ENCODE measurements around the gene HIBCH.

The HIBCH gene

DNA sequence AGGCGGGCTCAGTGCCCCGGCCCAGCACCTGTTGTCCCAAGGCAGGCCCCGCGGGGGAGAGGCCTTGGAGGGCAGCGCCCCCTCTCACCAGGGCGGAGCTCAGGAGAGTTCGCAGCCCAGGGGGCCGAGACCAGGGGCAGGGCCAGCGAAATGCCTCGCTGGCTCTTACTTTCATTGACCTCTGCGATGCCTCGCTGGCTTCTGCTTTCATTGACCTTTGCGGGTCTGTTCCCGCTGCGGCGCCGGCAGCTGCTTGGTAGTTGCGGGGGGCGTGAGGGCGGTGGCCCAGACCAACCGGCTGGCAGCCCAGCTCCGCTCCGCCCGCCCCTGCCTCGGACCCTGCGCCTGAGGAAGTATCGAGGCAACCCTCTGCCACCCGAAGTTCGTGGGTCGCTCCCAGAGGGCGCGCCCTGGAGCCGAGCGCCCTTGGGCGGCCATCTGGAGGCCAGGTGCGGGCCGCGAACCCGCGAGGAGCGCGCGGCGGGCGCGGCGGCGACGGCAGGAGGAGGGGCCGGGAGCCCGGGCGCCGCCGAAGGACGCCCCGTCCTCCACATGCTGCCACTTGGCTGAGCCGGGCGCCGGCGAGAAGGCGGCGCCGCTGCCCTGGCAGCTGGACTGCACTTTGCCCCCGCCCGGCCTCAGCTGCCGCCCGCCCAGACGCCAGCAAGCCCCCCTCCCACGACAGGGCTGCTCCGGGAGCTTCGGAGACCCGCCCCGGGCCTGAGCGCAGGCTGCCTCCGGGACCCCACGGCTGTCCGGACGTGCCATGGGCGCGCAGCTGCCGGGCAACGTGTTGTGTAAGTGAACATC, 139.1 kb downstream of the HIBCH start:
- Histone ChIP-seq H3K36me3 (ENCODE audit: insufficient read depth, low read length) (no peaks in the 10 kb centered on the region), H3K27me3 (ENCODE audit: control insufficient read depth, insufficient read depth, low read length) (no peaks in the 10 kb centered on the region), H3K9me3 (replicated peaks; ENCODE audit: low read length) (no peaks in the 10 kb centered on the region), H3K4me3 (ENCODE audit: low read length) (peak overlapping the region; percentile 81), H3K9ac (ENCODE audit: low read depth, low read length) (peak overlapping the region; percentile 68), H3K4me1 (ENCODE audit: control insufficient read depth, insufficient read depth, low read length) (peaks cover 13% of the 10 kb centered on the region), H3K4me2 (ENCODE audit: low read length) (peak overlapping the region; percentile 94)

DNA sequence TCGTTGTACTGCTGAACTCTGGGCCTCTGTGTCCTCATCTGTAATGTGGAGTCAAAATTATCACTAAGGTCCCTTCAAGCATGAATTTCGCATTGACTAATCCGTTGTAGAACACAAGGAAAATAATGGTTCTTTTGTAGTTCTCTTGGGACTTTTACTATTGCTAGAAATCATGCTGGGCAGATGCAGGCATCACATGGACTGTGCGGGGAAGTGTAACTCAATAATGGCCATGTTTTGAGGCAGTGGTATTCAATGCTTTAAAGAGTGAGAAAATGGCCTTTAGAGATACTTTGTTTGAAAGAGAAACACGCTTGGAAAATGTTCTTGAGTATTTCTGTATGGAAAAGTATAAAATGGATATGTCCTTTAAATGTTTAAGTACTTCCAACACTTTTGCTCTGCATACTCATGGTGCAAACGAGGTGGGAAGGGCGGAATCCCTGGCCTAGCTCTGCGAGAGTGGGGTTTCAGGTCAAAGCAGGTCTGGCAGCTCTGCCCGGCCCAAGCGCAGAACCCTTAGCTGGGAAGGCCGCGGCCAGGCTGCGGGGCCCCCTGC, 139.8 kb downstream of the HIBCH start:
- Histone ChIP-seq H3K9ac (ENCODE audit: low read depth, low read length) (peak overlapping the region; percentile 68), H3K36me3 (ENCODE audit: insufficient read depth, low read length) (no peaks in the 10 kb centered on the region), H3K4me3 (ENCODE audit: low read length) (peak overlapping the region; percentile 81), H3K27me3 (ENCODE audit: control insufficient read depth, insufficient read depth, low read length) (no peaks in the 10 kb centered on the region), H3K9me3 (replicated peaks; ENCODE audit: low read length) (no peaks in the 10 kb centered on the region), H3K4me1 (ENCODE audit: control insufficient read depth, insufficient read depth, low read length) (peaks cover 13% of the 10 kb centered on the region), H3K4me2 (ENCODE audit: low read length) (peak overlapping the region; percentile 94)

DNA sequence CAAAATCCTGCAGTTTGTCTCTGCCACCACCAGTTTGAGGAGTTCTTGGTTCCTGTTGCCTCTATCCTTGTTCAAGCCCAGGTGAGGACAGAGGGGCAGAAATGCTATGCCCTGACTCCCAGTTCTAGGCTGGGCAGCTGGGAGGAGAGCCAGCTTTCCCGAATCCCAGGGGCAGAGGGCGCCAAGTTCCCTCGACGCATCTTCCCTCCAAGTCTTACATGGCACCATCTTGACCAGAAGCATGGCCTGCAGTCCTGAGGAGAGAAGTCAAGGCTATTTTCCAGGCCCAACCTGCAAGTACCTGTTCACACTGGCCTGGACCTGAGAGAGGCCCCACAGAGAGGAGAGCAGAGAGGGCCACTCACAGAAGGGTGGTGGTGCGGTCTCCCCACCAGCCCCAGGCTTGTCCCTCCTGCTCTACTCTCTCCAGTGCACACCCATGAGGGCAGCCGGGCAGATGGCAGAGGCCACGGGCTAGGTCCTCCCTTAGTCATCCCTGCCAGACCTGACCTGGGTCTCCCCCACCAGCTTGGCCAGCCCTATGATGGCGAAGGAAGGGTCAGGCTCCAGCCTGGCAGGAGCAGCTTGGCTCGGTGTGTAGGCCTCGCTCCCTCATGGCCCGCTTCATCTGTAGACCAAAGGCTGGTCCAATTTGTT, 141.4 kb downstream of the HIBCH start:
- Histone ChIP-seq H3K27me3 (ENCODE audit: control insufficient read depth, insufficient read depth, low read length) (no peaks in the 10 kb centered on the region), H3K9me3 (replicated peaks; ENCODE audit: low read length) (no peaks in the 10 kb centered on the region), H3K9ac (ENCODE audit: low read depth, low read length) (no peak overlapping the region), H3K4me3 (ENCODE audit: low read length) (no peak overlapping the region), H3K4me1 (ENCODE audit: control insufficient read depth, insufficient read depth, low read length) (peaks cover 13% of the 10 kb centered on the region), H3K36me3 (ENCODE audit: insufficient read depth, low read length) (no peaks in the 10 kb centered on the region), H3K4me2 (ENCODE audit: low read length) (no peak overlapping the region)

DNA sequence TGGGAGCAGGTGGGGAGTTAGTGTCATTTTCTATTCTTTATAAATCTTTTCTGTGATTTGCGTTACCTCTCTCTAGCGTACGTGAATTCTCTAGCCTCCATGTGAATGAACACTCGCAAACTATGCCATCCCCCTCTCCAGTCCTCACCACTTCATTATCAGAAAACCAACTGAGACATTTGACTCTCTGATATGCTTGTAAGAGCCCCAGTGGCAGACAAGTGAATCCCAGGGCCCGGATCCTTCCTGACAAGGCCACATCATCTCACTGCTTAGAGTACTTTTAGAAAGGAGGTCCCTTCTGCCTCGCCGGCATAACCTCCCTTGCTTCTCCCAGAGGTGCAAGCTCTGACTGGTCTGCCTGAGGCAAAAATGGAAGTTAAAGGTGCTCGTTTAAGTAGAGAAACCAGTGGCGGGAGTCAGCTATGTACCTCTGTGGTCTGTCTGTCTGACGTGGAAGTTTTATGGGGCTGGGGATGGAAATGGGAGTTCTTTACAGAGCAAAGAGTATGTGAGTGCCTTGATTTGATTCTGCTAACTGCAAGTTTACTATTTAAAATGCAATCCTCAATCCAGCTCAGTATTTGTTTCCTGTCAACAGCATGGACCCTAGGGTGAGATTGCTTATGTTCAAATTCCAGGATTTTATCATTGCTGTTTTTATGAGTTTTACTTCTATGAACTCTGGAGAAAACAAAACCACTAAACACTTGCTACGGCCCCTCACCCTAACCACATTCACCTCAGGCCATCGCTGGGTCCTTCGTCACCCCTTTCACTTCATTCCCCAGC, 142.2 kb downstream of the HIBCH start:
- H3K4me3 ChIP-seq (ENCODE audit: low read length) = no peak overlapping the region
- no peaks in the 10 kb centered on the region for H3K36me3 ChIP-seq (ENCODE audit: insufficient read depth, low read length)
- H3K4me2 ChIP-seq (ENCODE audit: low read length) = no peak overlapping the region
- no peaks in the 10 kb centered on the region for H3K9me3 ChIP-seq (replicated peaks; ENCODE audit: low read length)
- peaks cover 13% of the 10 kb centered on the region for H3K4me1 ChIP-seq (ENCODE audit: control insufficient read depth, insufficient read depth, low read length)
- H3K27me3 ChIP-seq (ENCODE audit: control insufficient read depth, insufficient read depth, low read length) = no peaks in the 10 kb centered on the region
- H3K9ac ChIP-seq (ENCODE audit: low read depth, low read length) = no peak overlapping the region

DNA sequence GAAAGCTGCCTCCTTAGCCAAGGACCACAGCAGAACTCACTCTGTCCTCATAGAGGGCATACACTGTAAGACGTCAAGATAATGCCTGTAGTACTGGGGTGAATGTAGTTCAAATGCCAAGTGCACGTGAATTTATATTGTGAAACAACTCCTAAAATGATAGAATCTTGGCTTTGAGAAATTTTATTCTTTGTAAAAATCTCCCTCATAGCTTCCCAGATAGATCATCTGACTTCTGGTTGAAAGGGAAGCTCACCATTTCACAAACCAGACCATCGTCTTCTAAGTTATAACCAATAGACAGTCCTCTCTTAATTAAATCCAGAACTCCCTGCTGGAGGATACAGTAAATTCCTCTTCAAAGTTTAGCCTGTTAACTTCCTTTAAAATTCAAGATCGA, 146.2 kb downstream of the HIBCH start:
- H3K4me3 ChIP-seq (ENCODE audit: low read length) = no peak overlapping the region
- no peaks in the 10 kb centered on the region for H3K9me3 ChIP-seq (replicated peaks; ENCODE audit: low read length)
- H3K9ac ChIP-seq (ENCODE audit: low read depth, low read length) = no peak overlapping the region
- H3K27me3 ChIP-seq (ENCODE audit: control insufficient read depth, insufficient read depth, low read length) = no peaks in the 10 kb centered on the region
- no peaks in the 10 kb centered on the region for H3K36me3 ChIP-seq (ENCODE audit: insufficient read depth, low read length)
- no peak overlapping the region for H3K4me2 ChIP-seq (ENCODE audit: low read length)
- no peaks in the 10 kb centered on the region for H3K4me1 ChIP-seq (ENCODE audit: control insufficient read depth, insufficient read depth, low read length)

DNA sequence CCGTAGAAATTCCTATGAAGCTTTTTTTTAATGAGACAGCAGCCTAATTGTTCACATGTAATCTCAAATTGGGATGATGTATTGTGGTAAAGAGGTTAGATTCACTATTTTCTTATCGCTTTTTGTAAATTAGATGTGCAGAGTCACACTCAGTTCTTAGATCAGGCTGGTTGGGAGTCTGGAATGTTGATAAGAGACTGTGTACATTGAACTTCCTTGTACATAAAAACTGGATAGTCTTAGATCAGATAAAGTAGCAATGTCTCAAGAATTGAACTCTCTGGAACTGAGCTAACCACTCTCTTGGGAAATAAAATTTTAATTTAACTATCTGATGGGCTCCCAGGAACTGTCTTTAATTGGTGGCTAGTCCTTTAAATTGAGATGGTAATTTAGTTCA, 149.0 kb downstream of the HIBCH start:
- H3K4me2 ChIP-seq (ENCODE audit: low read length) = no peak overlapping the region
- no peaks in the 10 kb centered on the region for H3K9me3 ChIP-seq (replicated peaks; ENCODE audit: low read length)
- H3K4me3 ChIP-seq (ENCODE audit: low read length) = no peak overlapping the region
- H3K9ac ChIP-seq (ENCODE audit: low read depth, low read length) = no peak overlapping the region
- no peaks in the 10 kb centered on the region for H3K27me3 ChIP-seq (ENCODE audit: control insufficient read depth, insufficient read depth, low read length)
- H3K4me1 ChIP-seq (ENCODE audit: control insufficient read depth, insufficient read depth, low read length) = no peaks in the 10 kb centered on the region
- H3K36me3 ChIP-seq (ENCODE audit: insufficient read depth, low read length) = no peaks in the 10 kb centered on the region

DNA sequence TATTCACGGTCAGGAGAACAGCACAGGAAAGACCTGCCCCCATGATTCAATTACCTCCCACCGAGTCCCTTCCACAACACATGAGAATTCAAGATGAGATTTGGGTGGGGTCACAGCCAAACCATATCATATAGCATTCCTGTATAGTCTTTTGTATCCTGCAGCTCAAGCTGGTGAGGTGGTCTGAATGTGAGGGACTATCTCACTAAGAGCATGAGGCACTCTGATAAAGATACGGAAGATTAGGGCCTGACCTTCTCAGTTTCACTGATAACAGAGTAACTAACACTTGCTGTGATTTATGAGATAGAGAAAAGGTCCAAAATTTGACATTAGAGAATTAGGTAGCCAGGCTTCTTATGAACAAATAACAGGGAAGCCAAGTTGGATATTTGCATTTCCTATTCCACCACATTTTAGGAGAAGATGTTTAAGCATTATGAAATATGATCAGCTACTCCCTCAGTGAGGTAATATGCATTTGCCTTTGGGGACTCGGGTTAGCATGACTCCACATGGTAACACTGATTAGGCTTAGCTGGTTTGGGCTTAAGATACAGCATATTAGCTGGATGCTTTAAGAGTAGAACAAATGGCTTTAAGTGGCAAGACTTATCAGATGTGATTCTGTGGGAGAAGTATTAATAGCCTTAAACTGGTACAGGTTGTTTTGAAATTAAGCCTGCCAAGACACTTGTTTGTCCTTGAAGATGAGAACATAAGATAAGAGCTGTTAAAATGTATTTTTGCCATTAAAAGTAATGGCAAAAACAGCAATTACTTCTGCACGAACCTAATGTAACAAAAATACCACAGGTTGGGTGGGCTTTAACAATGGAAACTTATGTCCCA, 150.2 kb downstream of the HIBCH start:
- no peak overlapping the region for H3K4me2 ChIP-seq (ENCODE audit: low read length)
- no peaks in the 10 kb centered on the region for H3K36me3 ChIP-seq (ENCODE audit: insufficient read depth, low read length)
- no peaks in the 10 kb centered on the region for H3K9me3 ChIP-seq (replicated peaks; ENCODE audit: low read length)
- H3K4me1 ChIP-seq (ENCODE audit: control insufficient read depth, insufficient read depth, low read length) = no peaks in the 10 kb centered on the region
- H3K4me3 ChIP-seq (ENCODE audit: low read length) = no peak overlapping the region
- H3K9ac ChIP-seq (ENCODE audit: low read depth, low read length) = no peak overlapping the region
- no peaks in the 10 kb centered on the region for H3K27me3 ChIP-seq (ENCODE audit: control insufficient read depth, insufficient read depth, low read length)

DNA sequence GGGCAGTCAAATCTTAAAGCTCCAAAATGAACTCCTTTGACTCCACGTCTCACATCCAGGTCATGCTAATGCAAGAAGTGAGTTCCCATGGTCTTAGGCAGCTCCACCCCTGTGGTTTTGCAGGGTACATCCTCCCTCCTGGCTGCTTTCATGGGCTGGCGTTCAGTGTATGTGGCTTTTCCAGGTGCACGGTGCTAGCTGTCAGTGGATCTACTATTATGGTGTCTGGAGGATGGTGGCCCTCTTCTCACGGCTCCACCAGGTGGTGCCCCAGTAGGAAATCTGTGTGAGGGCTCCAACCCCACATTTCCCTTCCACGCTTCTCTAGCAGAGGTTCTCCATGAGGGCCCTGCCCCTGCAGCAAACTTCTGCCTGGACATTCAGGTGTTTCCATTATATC, 151.9 kb downstream of the HIBCH start:
- no peaks in the 10 kb centered on the region for H3K27me3 ChIP-seq (ENCODE audit: control insufficient read depth, insufficient read depth, low read length)
- no peaks in the 10 kb centered on the region for H3K4me1 ChIP-seq (ENCODE audit: control insufficient read depth, insufficient read depth, low read length)
- no peaks in the 10 kb centered on the region for H3K36me3 ChIP-seq (ENCODE audit: insufficient read depth, low read length)
- H3K4me2 ChIP-seq (ENCODE audit: low read length) = no peak overlapping the region
- no peaks in the 10 kb centered on the region for H3K9me3 ChIP-seq (replicated peaks; ENCODE audit: low read length)
- no peak overlapping the region for H3K9ac ChIP-seq (ENCODE audit: low read depth, low read length)
- no peak overlapping the region for H3K4me3 ChIP-seq (ENCODE audit: low read length)

DNA sequence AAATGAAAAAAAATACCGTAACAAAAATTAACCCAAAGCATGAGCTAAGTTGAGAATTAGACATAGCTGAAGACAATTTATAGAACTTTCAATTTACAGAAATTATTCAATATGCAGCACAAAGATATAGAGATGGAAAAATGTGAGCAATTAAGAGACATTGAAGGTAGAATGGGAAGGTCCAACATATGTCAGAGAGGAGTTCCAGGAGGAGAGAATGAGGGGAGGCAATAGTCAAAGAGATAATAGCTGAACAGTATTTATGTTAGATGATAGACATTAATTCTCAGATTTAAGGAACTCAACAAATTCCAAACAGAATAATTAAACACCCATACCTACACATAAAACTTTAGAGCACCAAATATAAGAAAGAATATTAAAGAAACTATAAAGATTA, 154.1 kb downstream of the HIBCH start:
- Histone ChIP-seq H3K4me3 (ENCODE audit: low read length) (no peak overlapping the region), H3K4me2 (ENCODE audit: low read length) (no peak overlapping the region), H3K36me3 (ENCODE audit: insufficient read depth, low read length) (no peaks in the 10 kb centered on the region), H3K9me3 (replicated peaks; ENCODE audit: low read length) (no peaks in the 10 kb centered on the region), H3K27me3 (ENCODE audit: control insufficient read depth, insufficient read depth, low read length) (no peaks in the 10 kb centered on the region), H3K9ac (ENCODE audit: low read depth, low read length) (no peak overlapping the region), H3K4me1 (ENCODE audit: control insufficient read depth, insufficient read depth, low read length) (peaks cover 3% of the 10 kb centered on the region)

DNA sequence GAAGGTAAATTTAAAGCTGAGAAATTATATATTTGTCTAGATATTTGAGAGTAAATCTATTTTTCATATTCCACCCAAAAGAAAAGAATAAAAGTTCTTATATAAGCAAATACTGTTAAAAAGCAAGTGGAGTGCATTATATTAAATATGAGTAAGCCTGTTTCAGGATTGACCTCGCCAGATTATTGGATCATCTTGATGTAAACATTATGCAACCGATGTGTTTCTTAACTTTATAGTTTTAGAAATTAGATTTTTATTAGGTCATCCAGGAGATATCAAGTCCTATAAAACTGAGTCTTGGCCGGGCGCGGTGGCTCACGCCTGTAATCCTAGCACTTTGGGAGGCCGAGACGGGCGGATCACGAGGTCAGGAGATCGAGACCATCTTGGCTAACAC, 156.8 kb downstream of the HIBCH start:
- H3K4me1 ChIP-seq (ENCODE audit: control insufficient read depth, insufficient read depth, low read length) = peaks cover 3% of the 10 kb centered on the region
- H3K9me3 ChIP-seq (replicated peaks; ENCODE audit: low read length) = no peaks in the 10 kb centered on the region
- H3K9ac ChIP-seq (ENCODE audit: low read depth, low read length) = no peak overlapping the region
- H3K27me3 ChIP-seq (ENCODE audit: control insufficient read depth, insufficient read depth, low read length) = no peaks in the 10 kb centered on the region
- H3K4me3 ChIP-seq (ENCODE audit: low read length) = no peak overlapping the region
- no peaks in the 10 kb centered on the region for H3K36me3 ChIP-seq (ENCODE audit: insufficient read depth, low read length)
- no peak overlapping the region for H3K4me2 ChIP-seq (ENCODE audit: low read length)

DNA sequence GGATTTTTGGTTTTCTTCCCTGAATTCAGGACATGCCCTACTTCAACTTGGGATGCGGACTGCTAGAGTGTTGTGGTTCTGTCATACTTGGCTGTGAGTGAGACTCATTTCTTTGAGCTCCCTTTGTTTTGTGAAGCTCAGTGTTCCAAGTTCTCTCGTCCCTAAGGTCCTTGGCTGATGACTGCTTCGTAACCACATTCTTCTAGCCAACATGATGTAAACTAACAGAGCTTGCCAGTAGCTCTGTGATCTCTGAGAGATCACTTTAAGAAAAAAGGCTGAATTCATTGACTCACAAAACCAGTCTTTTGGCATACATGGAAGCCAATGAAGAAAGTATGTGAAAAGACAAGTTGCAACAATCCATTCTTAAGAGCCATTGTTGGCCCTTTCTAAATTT, 160.2 kb downstream of the HIBCH start:
- H3K4me1 ChIP-seq (ENCODE audit: control insufficient read depth, insufficient read depth, low read length) = peaks cover 3% of the 10 kb centered on the region
- no peaks in the 10 kb centered on the region for H3K9me3 ChIP-seq (replicated peaks; ENCODE audit: low read length)
- no peak overlapping the region for H3K4me3 ChIP-seq (ENCODE audit: low read length)
- no peak overlapping the region for H3K9ac ChIP-seq (ENCODE audit: low read depth, low read length)
- no peaks in the 10 kb centered on the region for H3K27me3 ChIP-seq (ENCODE audit: control insufficient read depth, insufficient read depth, low read length)
- H3K36me3 ChIP-seq (ENCODE audit: insufficient read depth, low read length) = no peaks in the 10 kb centered on the region
- H3K4me2 ChIP-seq (ENCODE audit: low read length) = no peak overlapping the region
